MM.1S (cell line): ENCODE results near the gene FOXL1.

Source experiments
- DNase-seq: peaks from one replicate; pipeline ENCODE4 v3.0.0-alpha.2; 2015
- H2AFZ ChIP-seq: fragments of 300-600 bp; sonication (generic); 2 replicates; pipeline ENCODE4 v1.6.0; 2016; ENCODE audit warnings: antibody characterized with exemption, low read length
- H3F3A ChIP-seq: fragments of 300-600 bp; sonication (generic); 2 replicates; pipeline ENCODE4 v1.6.1; 2016; ENCODE audit warnings: mild to moderate bottlenecking, antibody characterized with exemption, low read length, moderate library complexity, mixed read lengths; ENCODE audit not compliant: insufficient read depth
- H3K27ac ChIP-seq: fragments of 300-600 bp; sonication (generic); 2 replicates; pipeline ENCODE4 v1.5.1; 2016; ENCODE audit warnings: mild to moderate bottlenecking, low read length
- H3K27me3 ChIP-seq: fragments of 300-600 bp; sonication (generic); replicated peaks from 2 replicates; pipeline ENCODE4 v1.6.0; 2016; ENCODE audit warnings: low read length; ENCODE audit not compliant: insufficient read depth
- H3K36me3 ChIP-seq: fragments of 300-600 bp; sonication (generic); replicated peaks from 2 replicates; pipeline ENCODE4 v1.6.1; 2016; ENCODE audit warnings: mild to moderate bottlenecking, low read length, mixed read lengths; ENCODE audit not compliant: insufficient read depth
- H3K4me1 ChIP-seq: fragments of 300-600 bp; sonication (generic); 2 replicates; pipeline ENCODE4 v1.6.1; 2016; ENCODE audit warnings: low read length, mixed read lengths
- H3K4me2 ChIP-seq: fragments of 300-600 bp; sonication (generic); 2 replicates; pipeline ENCODE4 v1.6.0; 2016; ENCODE audit warnings: low read depth, low read length
- H3K4me3 ChIP-seq: fragments of 300-600 bp; sonication (generic); 2 replicates; pipeline ENCODE4 v1.5.1; 2016; ENCODE audit warnings: low read length, mixed read lengths
- H3K79me2 ChIP-seq: fragments of 300-600 bp; sonication (generic); 2 replicates; pipeline ENCODE4 v1.6.1; 2016; ENCODE audit warnings: mixed run types, low read length, mixed read lengths
- H3K9ac ChIP-seq: fragments of 300-600 bp; sonication (generic); 2 replicates; pipeline ENCODE4 v1.6.1; 2016; ENCODE audit warnings: low read length, mixed read lengths
- H3K9me2 ChIP-seq: fragments of 300-600 bp; sonication (generic); replicated peaks from 2 replicates; pipeline ENCODE4 v1.6.1; 2016; ENCODE audit warnings: mild to moderate bottlenecking, low read length, mixed read lengths; ENCODE audit not compliant: insufficient read depth
- H3K9me3 ChIP-seq: fragments of 300-600 bp; sonication (generic); replicated peaks from 2 replicates; pipeline ENCODE4 v1.6.1; 2016; ENCODE audit warnings: mild to moderate bottlenecking, low read length, mixed read lengths; ENCODE audit not compliant: insufficient read depth
- H4K20me1 ChIP-seq: fragments of 300-600 bp; sonication (generic); 2 replicates; pipeline ENCODE4 v1.6.1; 2016; ENCODE audit warnings: mild to moderate bottlenecking, low read length, moderate library complexity, mixed read lengths; ENCODE audit not compliant: insufficient read depth
- EZH2 ChIP-seq: fragments of 300-600 bp; sonication (generic); optimal IDR thresholded peaks from 2 replicates; pipeline ENCODE3; 2017; ENCODE audit warnings: low read depth, mild to moderate bottlenecking, antibody characterized with exemption, low read length, mixed read lengths
- EZH2phosphoT487 ChIP-seq: fragments of 300-600 bp; sonication (generic); IDR thresholded peaks from 2 replicates; pipeline ENCODE4 v1.6.1; 2018; ENCODE audit warnings: antibody characterized with exemption, low read length
- TF ChIP-seq, protein P1 (sequence below): fragments of 300-600 bp; sonication (generic); IDR thresholded peaks from 2 replicates; pipeline ENCODE4 v1.5.1; 2016; ENCODE audit warnings: antibody characterized with exemption, low read length, mixed read lengths

FOXL1 gene

DNA sequence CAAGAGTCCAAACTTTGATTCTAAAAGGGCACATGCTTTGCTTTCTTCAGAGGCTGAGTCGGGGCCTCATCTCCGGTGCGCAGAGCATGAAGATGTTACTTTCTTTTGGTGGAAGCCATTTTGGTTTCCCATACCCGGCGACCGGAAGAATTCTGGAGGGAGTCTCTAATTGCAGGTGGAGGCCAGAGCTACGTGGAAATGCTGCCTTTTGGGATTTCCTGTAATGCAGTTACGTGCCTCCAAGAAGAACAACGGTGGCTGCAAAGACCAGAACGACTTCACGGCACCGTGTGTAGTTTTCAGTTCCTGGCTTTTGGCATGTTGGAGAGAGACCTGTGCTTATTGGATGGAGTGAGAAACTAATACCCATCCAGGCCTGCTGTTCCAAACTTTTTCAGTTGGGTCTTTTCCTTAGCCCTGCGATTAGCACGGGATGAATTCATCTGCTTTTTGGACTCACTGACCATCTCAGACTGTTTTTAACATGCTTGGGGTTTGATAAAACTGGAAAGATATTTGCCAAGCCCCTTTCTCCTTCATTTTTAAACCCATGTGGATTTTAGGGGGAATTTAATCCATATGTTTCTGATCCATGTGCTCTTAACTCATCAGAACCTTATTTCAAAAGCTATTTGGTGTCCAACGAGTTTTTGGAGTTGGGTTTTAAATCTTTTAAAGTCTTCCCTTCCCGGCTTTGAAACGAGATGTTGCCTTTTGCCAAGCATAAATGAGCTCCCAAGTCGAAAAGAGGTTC lies 19.0 kb downstream of the FOXL1 start:
- Histone ChIP-seq H3F3A (no peaks in the 10 kb centered on the region), H3K4me2 (no peak overlapping the region), H3K27ac (no peak overlapping the region), H2AFZ (no peak overlapping the region), H3K79me2 (no peaks in the 10 kb centered on the region), H3K4me3 (no peak overlapping the region), H3K9me2 (no peaks in the 10 kb centered on the region), H3K9ac (no peak overlapping the region), H3K27me3 (peaks cover 46% of the 10 kb centered on the region), H3K36me3 (no peaks in the 10 kb centered on the region), H3K4me1 (no peaks in the 10 kb centered on the region), H3K9me3 (no peaks in the 10 kb centered on the region), H4K20me1 (no peaks in the 10 kb centered on the region)
- no peak for TF ChIP-seq EZH2phosphoT487
- no peak for TF ChIP-seq EZH2
- TF ChIP-seq, protein P1, sequence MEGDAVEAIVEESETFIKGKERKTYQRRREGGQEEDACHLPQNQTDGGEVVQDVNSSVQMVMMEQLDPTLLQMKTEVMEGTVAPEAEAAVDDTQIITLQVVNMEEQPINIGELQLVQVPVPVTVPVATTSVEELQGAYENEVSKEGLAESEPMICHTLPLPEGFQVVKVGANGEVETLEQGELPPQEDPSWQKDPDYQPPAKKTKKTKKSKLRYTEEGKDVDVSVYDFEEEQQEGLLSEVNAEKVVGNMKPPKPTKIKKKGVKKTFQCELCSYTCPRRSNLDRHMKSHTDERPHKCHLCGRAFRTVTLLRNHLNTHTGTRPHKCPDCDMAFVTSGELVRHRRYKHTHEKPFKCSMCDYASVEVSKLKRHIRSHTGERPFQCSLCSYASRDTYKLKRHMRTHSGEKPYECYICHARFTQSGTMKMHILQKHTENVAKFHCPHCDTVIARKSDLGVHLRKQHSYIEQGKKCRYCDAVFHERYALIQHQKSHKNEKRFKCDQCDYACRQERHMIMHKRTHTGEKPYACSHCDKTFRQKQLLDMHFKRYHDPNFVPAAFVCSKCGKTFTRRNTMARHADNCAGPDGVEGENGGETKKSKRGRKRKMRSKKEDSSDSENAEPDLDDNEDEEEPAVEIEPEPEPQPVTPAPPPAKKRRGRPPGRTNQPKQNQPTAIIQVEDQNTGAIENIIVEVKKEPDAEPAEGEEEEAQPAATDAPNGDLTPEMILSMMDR, result no peak
- no peak for DNase-seq

DNA sequence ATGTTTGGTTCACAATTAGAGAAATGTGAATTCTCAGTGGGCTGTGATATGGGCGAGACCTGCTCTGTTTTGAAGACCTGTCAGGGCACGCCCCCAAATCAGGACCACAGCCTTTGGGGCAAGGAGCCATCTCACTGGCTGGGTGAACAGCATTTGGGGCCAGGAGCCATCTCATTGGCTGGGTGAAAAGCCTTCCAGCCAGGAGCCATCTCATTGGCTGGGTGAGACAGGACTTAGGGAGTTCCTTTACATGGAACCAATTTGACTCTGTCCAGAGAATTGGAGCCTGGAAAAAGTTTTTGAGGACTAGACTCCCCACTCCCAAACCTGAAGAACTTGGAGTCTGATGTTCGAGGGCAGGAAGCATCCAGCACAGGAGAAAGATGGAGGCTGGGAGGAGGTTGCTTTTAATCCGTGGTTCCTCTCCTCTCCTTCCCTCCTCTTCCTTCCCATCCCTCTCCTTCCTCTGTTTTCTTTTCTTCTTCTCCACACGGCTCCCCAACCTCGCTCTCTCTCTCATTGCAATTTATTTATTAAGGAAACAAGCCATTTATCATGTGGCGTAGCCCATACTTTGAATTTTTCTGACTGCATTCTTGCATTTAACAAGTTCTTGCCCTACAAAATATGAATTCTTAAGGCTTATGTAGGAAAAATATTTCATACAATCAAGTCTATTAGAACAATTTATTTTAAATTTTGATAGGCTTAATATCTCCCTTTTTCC lies 19.7 kb downstream of the FOXL1 start:
- Histone ChIP-seq H3K36me3 (no peaks in the 10 kb centered on the region), H3K9ac (no peak overlapping the region), H3K27ac (no peak overlapping the region), H3K27me3 (peaks cover 43% of the 10 kb centered on the region), H3K4me3 (no peak overlapping the region), H3K9me3 (no peaks in the 10 kb centered on the region), H3K4me1 (no peaks in the 10 kb centered on the region), H4K20me1 (no peaks in the 10 kb centered on the region), H3K9me2 (no peaks in the 10 kb centered on the region), H2AFZ (no peak overlapping the region), H3K79me2 (no peaks in the 10 kb centered on the region), H3F3A (no peaks in the 10 kb centered on the region), H3K4me2 (no peak overlapping the region)
- DNase-seq, result no peak
- TF ChIP-seq, protein P1, result no peak
- TF ChIP-seq EZH2 (no peak), EZH2phosphoT487 (no peak)

DNA sequence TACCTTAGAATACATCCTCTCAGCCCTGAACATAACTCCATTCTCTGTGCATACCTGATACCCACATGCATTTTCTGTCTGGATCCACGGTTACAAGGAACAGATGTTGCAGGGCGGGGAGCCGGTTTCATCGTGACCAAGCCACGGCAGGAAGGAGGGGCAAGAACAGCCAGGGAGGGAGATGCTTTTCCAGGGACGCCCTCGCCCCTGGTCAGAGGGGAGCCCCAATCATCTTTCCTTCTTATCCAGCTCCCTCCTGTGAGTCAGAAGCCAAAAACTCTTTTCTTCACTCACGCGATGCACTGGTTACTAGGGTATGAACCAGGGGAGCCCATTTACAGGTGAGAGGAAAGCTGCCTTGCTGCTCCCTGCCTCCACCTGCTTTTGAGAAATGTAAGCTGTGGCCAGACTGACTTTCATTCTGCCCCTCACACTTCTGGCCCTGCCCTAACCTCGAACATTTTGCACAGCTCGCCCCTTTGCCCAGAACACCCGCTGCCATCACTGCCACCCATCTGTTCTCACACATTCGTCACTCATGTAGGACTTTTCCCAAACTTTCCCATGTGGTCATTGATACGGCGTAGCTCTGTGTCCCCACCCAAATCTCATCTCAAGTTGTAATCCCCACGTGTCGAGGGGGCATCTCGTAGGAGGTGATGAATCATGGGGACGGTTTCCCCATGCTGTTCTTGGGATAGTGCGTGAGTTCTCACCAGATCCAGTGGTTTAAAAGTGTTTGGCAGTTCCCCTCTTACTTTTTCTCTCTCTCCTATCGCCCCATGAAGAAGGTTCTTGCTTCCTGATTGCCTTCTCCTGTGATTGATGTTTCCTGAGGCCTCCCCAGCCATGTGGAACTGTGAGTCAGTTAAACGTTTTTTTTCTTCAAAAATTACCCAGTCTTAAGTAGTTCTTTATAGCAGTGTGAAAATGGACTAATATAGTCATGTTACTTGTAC lies 20.5 kb downstream of the FOXL1 start:
- H3K9ac ChIP-seq, result no peak overlapping the region
- no peak overlapping the region for H3K27ac ChIP-seq
- H2AFZ ChIP-seq, result no peak overlapping the region

More for the DNA sequence above, 20.5 kb downstream of the FOXL1 start:
- H3K9me3 ChIP-seq, result no peaks in the 10 kb centered on the region
- no peak overlapping the region for H3K4me3 ChIP-seq
- no peak overlapping the region for H3K4me2 ChIP-seq
- H3K9me2 ChIP-seq, result no peaks in the 10 kb centered on the region
- TF ChIP-seq, protein P1, result no peak
- TF ChIP-seq EZH2phosphoT487 (no peak), EZH2 (no peak)
- H3K27me3 ChIP-seq, result peaks cover 35% of the 10 kb centered on the region
- no peak for DNase-seq
- H3K4me1 ChIP-seq, result no peaks in the 10 kb centered on the region
- no peaks in the 10 kb centered on the region for H3F3A ChIP-seq
- no peaks in the 10 kb centered on the region for H4K20me1 ChIP-seq
- no peaks in the 10 kb centered on the region for H3K36me3 ChIP-seq
- H3K79me2 ChIP-seq, result no peaks in the 10 kb centered on the region
